HG02642 (cell line): ENCODE data around the gene CFD.
"Not testable (repeated sequence)": the region's sequence is repeated elsewhere in the genome, so short reads cannot be mapped to it uniquely, and the experiment has no call there.

Experiments
- ATAC-seq: cut with Tn5 transposase; IDR thresholded peaks from one replicate; pipeline ENCODE4 v1.9.1; 2021; ENCODE audit warnings: mild to moderate bottlenecking; ENCODE audit not compliant: unreplicated experiment, poor library complexity

CFD gene

DNA sequence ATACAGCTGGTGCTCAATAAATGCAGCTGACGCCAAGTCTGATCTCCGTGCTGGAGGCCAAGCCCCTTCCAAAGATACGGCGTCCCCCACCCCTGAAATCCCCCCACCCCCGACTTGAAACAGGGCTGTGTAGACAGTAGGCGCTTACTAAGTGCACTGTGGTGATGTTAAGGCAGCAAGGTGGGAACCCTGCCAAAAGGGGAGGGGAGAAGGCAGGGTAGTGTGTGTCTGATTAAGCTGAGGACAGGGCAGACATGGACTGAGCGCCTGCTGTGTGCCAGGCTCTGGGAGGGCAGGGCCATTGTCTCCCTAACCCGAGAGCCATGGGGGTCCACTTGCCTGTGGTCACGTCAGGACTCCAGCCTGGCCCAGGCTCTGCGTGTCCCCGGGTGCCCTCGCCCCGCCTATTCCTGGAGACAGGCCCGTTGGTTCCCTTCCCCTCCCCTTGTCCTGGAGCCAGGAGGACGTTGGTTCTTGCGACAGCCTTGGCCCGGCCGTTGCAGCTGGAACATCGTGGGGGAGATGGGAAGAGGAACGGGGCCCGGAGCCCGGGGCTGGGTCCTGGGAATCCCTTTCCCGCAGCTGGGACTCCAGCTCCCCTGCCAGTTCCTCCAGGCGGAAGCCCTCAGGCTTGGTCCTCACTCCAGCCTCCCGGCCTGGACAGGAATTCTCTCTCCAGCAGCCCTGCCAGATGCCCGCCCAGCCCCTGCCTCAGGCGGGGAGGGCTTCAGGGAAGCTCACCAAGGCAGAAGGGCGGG is 9.1 kb upstream of the CFD start:
- ATAC-seq, result no peak

DNA sequence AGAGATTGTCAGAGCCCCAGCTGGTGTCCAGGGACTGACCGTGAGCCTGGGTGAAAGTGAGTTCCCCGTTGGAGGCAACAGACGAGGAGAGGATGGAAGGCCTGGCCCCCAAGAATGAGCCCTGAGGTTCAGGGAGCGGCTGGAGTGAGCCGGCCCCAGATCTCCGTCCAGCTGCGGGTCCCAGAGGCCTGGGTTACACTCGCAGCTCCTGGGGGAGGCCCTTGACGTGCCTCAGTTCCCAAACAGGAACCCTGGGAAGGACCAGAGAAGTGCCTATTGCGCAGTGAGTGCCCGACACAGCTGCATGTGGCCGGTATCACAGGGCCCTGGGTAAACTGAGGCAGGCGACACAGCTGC is 8.5 kb upstream of the CFD start:
- ATAC-seq, result no peak

DNA sequence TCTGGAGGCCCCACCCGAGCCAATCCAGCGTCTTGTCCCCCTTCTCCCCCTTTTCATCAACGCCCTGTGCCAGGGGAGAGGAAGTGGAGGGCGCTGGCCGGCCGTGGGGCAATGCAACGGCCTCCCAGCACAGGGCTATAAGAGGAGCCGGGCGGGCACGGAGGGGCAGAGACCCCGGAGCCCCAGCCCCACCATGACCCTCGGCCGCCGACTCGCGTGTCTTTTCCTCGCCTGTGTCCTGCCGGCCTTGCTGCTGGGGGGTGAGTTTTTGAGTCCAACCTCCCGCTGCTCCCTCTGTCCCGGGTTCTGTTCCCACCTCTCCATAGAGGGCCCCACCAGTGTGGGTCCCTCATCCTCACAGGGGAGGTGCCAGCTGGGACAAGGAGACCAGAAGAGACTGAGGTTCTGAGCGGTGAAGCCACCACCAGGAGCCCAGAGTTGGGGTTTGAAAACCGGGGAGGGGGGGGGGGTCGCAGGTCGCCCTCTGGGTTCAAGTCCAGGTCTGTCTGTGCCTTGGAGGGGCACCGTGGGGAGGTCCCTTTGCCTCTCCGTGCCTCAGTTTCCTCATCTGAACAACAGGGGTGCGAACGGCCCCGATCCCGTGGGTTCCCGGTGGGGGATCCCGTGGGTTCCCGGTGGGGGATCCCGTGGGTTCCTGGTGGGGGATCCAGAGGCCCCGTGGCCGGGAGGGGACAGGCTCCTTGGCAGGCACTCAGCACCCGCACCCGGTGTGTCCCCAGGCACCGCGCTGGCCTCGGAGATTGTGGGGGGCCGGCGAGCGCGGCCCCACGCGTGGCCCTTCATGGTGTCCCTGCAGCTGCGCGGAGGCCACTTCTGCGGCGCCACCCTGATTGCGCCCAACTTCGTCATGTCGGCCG is 7.1 kb upstream of the CFD start, which contains the start of gene ELANE:
ELANE (plus strand) TSS at position 168 of the 878 bp plus-strand sequence; CDS start at position 194, 26 bp downstream.
- ATAC-seq, result no peak

DNA sequence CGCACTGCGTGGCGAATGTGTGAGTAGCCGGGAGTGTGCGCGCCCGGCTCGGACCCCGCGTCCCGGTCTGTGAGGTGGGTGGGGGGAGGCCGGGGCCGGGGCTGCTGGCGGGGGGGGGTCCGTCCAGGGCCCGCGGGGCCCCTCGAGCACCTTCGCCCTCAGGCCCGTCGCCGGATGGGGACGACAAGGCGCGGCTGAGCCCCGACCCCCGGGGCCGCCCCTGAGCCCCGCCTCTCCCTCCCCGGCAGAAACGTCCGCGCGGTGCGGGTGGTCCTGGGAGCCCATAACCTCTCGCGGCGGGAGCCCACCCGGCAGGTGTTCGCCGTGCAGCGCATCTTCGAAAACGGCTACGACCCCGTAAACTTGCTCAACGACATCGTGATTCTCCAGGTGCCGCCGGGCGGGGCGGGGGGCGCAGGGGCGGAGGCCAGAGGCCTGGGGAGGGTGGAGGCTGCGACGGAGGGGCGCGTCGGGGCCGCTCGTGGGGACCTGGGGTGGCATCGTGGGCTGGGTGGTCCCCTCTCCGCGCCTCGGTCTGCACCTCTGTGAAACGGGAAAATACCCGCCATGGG is 6.4 kb upstream of the CFD start:
- no peak for ATAC-seq

DNA sequence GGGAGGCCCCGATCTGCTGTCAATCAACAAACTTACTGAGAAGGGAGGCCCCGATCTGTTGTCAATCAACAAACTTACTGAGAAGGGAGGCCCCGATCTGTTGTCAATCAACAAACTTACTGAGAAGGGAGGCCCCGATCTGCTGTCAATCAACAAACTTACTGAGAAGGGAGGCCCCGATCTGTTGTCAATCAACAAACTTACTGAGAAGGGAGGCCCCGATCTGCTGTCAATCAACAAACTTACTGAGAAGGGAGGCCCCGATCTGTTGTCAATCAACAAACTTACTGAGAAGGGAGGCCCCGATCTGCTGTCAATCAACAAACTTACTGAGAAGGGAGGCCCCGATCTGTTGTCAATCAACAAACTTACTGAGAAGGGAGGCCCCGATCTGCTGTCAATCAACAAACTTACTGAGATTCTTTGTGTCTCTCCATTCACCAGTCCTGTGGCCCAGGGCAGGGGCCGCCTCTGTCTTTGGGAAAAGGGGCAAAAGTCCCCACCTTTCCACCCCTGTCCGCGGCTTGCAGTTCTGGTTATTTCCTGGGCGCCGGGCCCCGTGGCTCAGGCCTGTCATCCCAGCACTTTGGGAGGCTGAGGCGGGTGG is 5.7 kb upstream of the CFD start:
- ATAC-seq, result not testable (repeated sequence)

DNA sequence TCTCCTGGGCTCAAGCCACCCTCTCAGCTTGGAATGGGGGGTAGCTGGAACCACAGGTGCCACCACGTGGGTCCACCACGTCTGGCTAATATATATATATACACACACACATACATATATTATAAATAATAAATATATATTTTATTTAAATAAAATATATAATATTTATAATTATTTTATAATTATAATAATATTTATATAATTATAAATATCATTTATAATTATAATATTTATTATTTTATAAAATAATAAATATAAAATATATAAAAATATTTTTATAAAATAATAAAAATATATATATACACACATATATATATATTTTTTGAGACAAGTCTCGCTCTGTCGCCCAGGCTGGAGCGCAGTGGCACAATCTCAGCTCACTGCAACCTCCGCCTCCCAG is 4.9 kb upstream of the CFD start:
- no peak for ATAC-seq

DNA sequence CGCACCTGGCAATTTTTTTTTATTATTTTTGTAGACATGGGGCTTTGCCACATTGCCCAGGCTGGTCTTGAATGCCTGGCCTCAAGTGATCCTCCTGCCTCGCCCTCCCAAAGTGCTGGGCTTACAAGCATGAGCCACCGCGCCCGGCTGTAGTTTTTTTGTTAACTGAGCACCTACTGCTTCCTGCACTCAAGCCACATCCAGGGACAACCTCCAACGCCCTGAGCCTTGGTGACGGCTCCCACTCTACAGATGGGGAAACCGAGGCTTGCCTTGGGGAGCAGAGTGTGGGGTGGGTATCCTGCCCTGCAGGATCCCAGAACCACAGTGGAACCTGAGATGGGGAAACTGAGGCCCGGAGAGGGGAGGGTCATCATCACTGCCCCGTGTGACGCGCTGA is 4.3 kb upstream of the CFD start:
- ATAC-seq, result no peak

DNA sequence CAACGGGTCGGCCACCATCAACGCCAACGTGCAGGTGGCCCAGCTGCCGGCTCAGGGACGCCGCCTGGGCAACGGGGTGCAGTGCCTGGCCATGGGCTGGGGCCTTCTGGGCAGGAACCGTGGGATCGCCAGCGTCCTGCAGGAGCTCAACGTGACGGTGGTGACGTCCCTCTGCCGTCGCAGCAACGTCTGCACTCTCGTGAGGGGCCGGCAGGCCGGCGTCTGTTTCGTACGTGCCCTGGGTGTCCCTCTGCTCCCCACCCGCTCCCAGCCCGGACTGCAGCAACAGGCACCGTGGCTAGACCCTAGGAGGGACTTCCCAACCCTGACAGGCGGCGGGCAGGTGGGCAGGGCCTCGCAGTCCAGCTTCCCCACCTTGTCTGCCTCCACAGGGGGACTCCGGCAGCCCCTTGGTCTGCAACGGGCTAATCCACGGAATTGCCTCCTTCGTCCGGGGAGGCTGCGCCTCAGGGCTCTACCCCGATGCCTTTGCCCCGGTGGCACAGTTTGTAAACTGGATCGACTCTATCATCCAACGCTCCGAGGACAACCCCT is 3.8 kb upstream of the CFD start:
- ATAC-seq, result no peak

DNA sequence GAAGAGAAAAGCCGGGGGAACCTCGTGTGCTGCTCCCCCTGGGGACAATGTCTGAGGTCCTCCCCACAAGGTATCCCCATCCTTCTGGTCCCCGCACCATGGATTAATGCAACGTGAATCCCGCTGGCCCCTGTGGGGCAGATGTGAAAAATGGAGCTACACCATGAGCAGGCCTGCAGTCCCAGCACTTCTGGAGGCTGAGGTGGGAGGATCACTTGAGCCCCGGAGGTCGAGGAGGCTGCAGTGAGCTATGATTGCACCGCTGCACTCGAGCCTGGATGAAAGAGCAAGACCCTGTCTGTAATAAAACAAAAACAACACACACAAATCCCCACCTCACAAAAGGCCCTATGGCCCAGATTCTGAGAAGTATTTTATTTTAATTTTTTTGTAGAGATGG is 1.2 kb upstream of the CFD start:
- no peak for ATAC-seq

DNA sequence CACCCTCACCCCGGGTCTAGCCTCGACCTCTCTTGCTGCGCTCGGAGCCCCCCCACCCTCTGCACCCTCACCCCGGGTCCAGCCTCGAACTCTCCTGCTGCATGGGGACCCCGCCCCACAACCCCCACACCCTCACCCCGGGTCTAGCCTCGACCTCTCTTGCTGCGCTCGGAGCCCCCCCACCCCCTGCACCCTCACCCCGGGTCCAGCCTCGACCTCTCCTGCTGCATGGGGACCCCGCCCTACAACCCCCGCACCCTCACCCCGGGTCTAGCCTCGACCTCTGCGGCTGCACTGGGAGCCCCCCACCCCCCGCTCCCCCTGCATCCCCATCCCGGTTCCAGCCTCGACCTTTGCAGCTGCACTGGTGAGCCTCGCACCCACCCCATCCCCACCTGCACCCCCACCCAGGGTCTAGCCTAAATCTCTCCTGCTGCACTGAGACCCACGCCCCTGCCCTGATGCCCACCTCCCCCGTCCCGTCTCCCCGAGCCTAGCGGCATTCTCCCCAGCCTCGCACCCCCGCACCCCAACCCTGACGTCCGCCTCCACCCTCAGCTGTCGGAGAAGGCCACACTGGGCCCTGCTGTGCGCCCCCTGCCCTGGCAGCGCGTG is 1.8 kb downstream of the CFD start:
- no peak for ATAC-seq

DNA sequence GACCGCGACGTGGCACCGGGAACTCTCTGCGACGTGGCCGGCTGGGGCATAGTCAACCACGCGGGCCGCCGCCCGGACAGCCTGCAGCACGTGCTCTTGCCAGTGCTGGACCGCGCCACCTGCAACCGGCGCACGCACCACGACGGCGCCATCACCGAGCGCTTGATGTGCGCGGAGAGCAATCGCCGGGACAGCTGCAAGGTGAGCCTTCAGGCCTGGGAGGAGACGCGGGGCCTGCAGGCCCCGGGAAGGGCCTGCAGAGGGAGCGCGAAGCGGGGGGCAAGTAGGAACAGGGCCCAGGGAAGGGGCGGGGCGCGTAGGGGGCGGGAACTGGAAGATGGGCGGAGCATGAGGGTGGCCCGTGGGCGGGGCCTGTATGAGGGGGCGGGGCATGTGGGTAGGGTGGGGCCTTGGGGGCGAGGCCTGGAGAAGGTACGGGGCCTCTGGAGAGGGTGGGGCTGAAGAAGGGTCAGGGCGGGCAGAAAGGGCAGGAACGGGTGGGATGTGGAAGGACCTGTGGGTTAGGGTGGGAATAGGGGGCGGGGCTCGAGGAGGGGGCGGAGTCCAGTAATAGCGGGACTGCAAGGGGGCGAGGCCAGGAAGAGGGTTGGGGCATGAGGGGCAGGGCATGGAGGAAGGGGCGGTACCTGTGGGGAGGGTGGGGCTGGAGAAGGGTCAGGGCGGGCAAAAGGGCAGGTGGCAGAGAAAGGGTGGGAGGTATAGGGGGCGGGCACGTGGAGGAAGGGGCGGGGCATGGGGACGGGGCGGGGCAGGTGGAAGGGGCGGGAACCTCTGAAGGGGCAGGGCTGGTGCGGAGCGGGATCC is 2.5 kb downstream of the CFD start:
- no peak for ATAC-seq

DNA sequence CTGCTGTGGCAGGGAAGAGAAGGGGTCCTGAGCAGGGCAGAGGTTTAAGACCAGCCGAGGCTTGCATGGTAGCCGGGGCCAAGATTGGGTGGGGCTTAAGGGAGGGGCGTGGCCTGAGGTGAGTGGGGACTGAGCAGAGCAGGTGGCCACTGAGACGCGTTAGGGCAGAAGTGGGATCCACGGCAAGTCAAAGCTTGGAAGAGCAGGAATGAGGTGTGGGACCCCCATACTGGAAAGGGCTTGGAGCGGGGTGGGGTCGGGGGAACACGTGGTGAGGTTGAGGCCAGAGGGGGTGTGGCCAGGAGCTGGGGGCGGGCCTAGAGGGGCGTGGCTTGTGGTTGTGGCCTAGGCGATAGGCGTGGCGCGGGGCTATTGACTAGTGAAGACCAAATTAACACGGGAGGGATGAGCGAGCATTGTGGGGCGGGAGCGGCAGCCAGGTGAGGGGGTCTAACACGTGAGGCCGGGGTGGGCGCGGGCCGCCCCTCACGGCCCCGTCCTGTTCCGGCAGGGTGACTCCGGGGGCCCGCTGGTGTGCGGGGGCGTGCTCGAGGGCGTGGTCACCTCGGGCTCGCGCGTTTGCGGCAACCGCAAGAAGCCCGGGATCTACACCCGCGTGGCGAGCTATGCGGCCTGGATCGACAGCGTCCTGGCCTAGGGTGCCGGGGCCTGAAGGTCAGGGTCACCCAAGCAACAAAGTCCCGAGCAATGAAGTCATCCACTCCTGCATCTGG is 3.3 kb downstream of the CFD start:
- no peak for ATAC-seq

DNA sequence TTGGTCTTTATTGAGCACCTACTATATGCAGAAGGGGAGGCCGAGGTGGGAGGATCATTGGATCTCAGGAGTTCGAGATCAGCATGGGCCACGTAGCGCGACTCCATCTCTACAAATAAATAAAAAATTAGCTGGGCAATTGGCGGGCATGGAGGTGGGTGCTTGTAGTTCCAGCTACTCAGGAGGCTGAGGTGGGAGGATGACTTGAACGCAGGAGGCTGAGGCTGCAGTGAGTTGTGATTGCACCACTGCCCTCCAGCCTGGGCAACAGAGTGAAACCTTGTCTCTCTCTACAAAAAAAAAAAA is 3.8 kb downstream of the CFD start:
- ATAC-seq, result no peak

DNA sequence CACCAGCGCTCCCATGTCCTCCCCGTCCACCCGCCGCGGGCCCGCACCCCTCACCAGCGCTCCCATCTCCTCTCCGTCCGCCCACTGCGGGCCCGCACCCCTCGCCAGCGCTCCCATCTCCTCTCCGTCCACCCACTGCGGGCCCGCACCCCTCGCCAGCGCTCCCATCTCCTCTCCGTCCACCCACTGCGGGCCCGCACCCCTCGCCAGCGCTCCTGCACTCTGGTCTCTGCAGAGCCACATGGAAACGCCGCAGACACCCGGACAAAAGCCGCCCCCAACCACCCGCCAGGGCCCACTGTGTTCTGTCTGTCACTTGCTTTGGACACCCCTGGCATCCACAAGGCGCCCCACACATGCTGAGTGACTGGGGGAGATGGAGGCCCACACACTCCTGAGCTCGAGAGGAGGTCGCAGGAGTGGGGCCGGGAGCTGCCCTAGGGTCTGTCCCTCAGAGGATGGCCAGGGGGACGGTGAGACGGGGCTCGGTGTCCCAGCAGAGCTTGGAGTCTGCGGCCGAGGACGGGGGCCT is 7.4 kb downstream of the CFD start:
- ATAC-seq, result no peak

DNA sequence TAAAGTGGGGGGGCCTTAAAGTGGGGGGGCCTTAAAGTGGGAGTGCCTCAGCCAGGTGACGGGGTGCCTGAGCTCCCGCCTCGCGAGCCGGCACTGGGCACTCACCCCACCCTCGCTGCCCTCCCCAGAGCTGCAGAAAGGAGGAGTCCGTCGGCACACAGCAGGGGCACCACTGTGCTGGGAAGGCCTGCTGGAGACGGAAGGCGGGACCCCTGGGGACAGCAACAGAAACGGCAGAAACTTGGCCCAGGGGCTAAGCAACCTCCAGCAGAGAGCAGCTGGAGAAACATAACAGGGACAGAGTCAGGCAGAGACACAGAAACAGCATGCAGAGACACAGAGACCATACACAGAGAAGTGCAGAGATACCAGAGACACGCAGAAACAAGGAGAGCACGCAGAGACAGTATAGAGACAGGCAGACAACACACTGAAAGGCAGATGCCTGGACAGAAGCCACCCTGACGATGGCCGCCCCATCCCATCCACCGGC is 7.9 kb downstream of the CFD start:
- ATAC-seq, result no peak

DNA sequence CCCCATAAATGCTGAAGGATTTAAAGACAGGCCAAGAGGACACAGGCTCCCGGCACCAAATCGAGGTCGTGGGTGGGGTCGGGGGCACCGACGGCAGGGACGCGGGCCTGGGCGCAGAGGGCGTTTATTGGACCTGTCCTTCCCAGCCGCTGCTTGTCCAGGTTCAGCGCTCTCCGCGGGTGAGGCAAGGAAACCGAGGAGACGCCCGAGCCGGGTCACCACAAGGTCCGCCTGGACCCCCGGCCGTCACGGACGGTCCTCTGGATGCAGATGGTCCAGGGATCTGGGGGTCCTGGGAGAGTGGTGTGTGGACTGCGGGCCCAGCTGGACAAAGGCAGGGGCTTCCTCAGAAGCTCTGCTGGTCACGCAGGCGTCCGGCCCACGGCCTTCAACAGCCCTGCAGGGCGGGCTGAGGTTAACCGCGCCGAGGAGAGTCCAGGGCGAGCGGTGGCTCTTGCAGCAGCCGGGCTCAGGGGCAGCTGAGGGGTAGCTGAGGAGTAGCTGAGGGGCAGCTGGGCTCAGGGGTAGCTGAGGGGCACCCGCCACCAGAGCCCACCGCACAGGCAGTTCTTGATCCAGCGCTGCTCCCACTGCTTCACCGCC is 8.5 kb downstream of the CFD start:
- ATAC-seq, result no peak

DNA sequence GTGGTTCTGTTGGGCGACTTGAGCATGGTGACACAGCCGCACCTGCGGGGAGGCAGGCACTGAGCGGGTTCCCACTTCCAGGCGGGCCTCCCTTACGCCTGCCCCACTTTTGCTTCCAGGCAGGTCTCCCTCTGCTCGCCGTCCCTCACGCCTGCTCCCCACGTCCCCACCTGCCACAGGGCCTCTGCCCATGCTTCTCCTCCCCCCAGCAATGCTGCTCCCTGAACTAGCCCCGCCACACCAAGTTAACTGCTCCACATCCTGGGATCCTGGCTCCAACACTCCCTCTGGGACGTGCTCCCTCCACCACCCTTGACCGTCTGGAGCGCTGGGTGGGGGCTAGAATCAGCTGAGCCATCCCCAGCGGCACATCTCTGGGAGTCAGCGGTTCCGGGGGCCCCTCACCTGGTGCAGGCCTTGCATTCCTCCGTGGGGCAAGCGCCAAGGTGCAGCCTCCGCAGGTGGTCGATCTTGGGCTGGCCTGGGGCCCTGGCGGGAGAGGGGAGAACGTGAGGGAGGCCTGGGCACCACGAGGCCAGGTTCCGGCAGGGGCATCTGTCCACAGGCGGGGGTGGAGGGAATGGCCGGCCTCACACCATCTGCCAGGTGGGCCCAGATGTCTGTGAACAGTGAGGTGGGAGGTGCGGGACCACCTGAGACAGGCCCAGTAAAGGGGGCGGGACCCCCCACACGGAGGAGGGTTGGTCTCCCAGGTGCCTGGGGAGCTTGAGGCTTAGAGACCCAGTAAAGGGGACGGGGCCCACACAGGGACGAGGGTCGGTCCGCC is 9.2 kb downstream of the CFD start:
- ATAC-seq, result no peak
